A549 (cell line): ENCODE data around the gene RAI14. TPM values are rescaled to one million over a fixed set of nuclear protein-coding genes. Genes with fewer than 3 reads are reported as not detected.

ENCODE experiments used
- ATAC-seq, 2 experiments: fragments of 200-7000 bp in 1 of 2; fragments of >200 bp in 1 of 2; cut with Nextera tagmentation in 1 of 2; cut with Tn5 transposase in 1 of 2; 3 replicates each; pipeline versions ENCODE4 v1.8.0 to v1.9.1; 2018 to 2020; ENCODE audit warnings: mild to moderate bottlenecking in 1 of 2, moderate library complexity in 1 of 2
- CTCF ChIA-PET: fragments of 300-600 bp; sonication (Branson Sonifier 250); formaldehyde crosslinking; extraction: SDS; loops from one replicate; lab custom pipeline; 2021; ENCODE audit warnings: antibody characterized with exemption, inconsistent platforms; lab: Yijun Ruan, JAX
- POLR2A ChIA-PET: fragments of 350-600 bp; formaldehyde crosslinking; extraction: SDS; loops from one replicate; lab custom pipeline; 2021; ENCODE audit warnings: antibody characterized with exemption, inconsistent platforms; lab: Yijun Ruan, JAX
- DNase-seq, 2 experiments: peaks; one replicate each; pipeline versions ENCODE4 v3.0.0 to v3.0.0-alpha.2; 2011 to 2016; ENCODE audit warnings: low read depth in 1 of 2, low spot score in 1 of 2
- FAIRE-seq: peaks from 2 replicates; lab custom pipeline; 2011; peaks lifted over from hg19 to GRCh38; lab: Jason Lieb, UNC
- H3K27ac ChIP-seq, 2 experiments: fragments of >200 bp; sonication (Bioruptor Twin); formaldehyde crosslinking; 3 replicates each; pipeline ENCODE4 v1.5.1; 2016 to 2017
- H3K4me1 ChIP-seq: fragments of >200 bp; sonication (Bioruptor Twin); formaldehyde crosslinking; 3 replicates; pipeline ENCODE4 v1.6.1; 2016
- H3K4me2 ChIP-seq: fragments of >200 bp; sonication (Bioruptor Twin); formaldehyde crosslinking; 3 replicates; pipeline ENCODE4 v1.6.1; 2016
- H3K4me3 ChIP-seq: fragments of >200 bp; sonication (Bioruptor Twin); formaldehyde crosslinking; 3 replicates; pipeline ENCODE4 v1.5.1; 2016
- H3K9me3 ChIP-seq: fragments of >200 bp; sonication (Bioruptor Twin); formaldehyde crosslinking; 3 replicates; pipeline ENCODE4 v1.6.1; 2016
- BHLHE40 ChIP-seq: IDR thresholded peaks from 2 replicates; pipeline ENCODE4 v1.6.1; 2012; ENCODE audit warnings: low read depth, low read length, inconsistent platforms
- ESRRA ChIP-seq: fragments of 150-350 bp; IDR thresholded peaks from 2 replicates; pipeline ENCODE4 v1.6.1; 2014; ENCODE audit warnings: mild to moderate bottlenecking, low read length, borderline replicate concordance
- FOSB ChIP-seq: fragments of 250-450 bp; sonication (Bioruptor Pico); IDR thresholded peaks from 2 replicates; pipeline ENCODE4 v1.5.0; 2020; ENCODE audit warnings: mild to moderate bottlenecking, moderate library complexity
- FOXS1 ChIP-seq: fragments of 250-450 bp; sonication (Bioruptor Pico); IDR thresholded peaks from 2 replicates; pipeline ENCODE4 v1.5.0; 2020; ENCODE audit warnings: mild to moderate bottlenecking, moderate library complexity
- GATA3 ChIP-seq: IDR thresholded peaks from 2 replicates; pipeline ENCODE4 v1.6.1; 2012; ENCODE audit warnings: borderline replicate concordance
- HES2 ChIP-seq: fragments of >200 bp; sonication (Bioruptor Twin); formaldehyde crosslinking; IDR thresholded peaks from 2 replicates; pipeline ENCODE4 v1.6.1; 2016
- HOXA7 ChIP-seq: fragments of 250-450 bp; sonication (Bioruptor Pico); IDR thresholded peaks from 2 replicates; pipeline ENCODE4 v1.5.0; 2020; ENCODE audit warnings: mild to moderate bottlenecking, moderate library complexity
- HOXB13 ChIP-seq: fragments of 250-450 bp; sonication (Bioruptor Pico); IDR thresholded peaks from 2 replicates; pipeline ENCODE4 v1.5.0; 2020; ENCODE audit warnings: low read depth, mild to moderate bottlenecking, moderate library complexity
- JUN ChIP-seq, 2 experiments: fragments of >200 bp; sonication (Bioruptor Twin); formaldehyde crosslinking; IDR thresholded peaks; 2 replicates in 1 of 2; 3 replicates in 1 of 2; pipeline ENCODE4 v1.6.1; 2016 to 2017
- KDM1A ChIP-seq: fragments of 200-600 bp; sonication (generic); IDR thresholded peaks from 2 replicates; pipeline ENCODE4 v1.6.1; 2016; ENCODE audit warnings: low read depth, mild to moderate bottlenecking
- MAZ ChIP-seq: fragments of 150-350 bp; IDR thresholded peaks from 2 replicates; pipeline ENCODE4 v1.6.1; 2014; ENCODE audit warnings: antibody characterized with exemption, low read depth, low read length, borderline replicate concordance
- MYC ChIP-seq: IDR thresholded peaks from 2 replicates; pipeline ENCODE4 v1.6.1; 2012; ENCODE audit warnings: mild to moderate bottlenecking, inconsistent platforms, low read length, improper control_type of control experiment, borderline replicate concordance
- NFE2L2 ChIP-seq: fragments of 150-350 bp; conservative IDR thresholded peaks from 2 replicates; pipeline ENCODE4 v1.6.1; 2014; ENCODE audit warnings: low read length
- NR3C1 ChIP-seq: fragments of >200 bp; sonication (Bioruptor Twin); formaldehyde crosslinking; IDR thresholded peaks from 3 replicates; pipeline ENCODE4 v1.6.1; 2017
- PBX3 ChIP-seq: IDR thresholded peaks from 2 replicates; pipeline ENCODE4 v1.6.1; 2012
- PHF8 ChIP-seq: fragments of 200-600 bp; sonication (generic); IDR thresholded peaks from 2 replicates; pipeline ENCODE4 v1.6.1; 2016; ENCODE audit warnings: low read depth, mild to moderate bottlenecking, antibody characterized with exemption, moderate library complexity, borderline replicate concordance
- POLR2AphosphoS2 ChIP-seq: conservative IDR thresholded peaks from 2 replicates; pipeline ENCODE4 v1.6.1; 2012; ENCODE audit warnings: low read length, improper control_type of control experiment, inconsistent platforms
- RAD21 ChIP-seq, 2 experiments: fragments of >200 bp in 1 of 2; sonication (Bioruptor Twin) in 1 of 2; formaldehyde crosslinking in 1 of 2; IDR thresholded peaks in 1 of 2; conservative IDR thresholded peaks in 1 of 2; 2 replicates in 1 of 2; 3 replicates in 1 of 2; pipeline ENCODE4 v1.6.1; 2012 to 2018; ENCODE audit warnings: inconsistent platforms in 1 of 2
- RARB ChIP-seq: fragments of 250-450 bp; sonication (Bioruptor Pico); IDR thresholded peaks from 2 replicates; pipeline ENCODE4 v1.8.0; 2021; ENCODE audit warnings: mild to moderate bottlenecking, moderate library complexity
- RFX5 ChIP-seq: fragments of 450-650 bp; IDR thresholded peaks from 2 replicates; pipeline ENCODE4 v1.7.1; 2014; ENCODE audit warnings: antibody characterized with exemption, mild to moderate bottlenecking, moderate library complexity
- SREBF2 ChIP-seq: fragments of 450-650 bp; IDR thresholded peaks from 2 replicates; pipeline ENCODE4 v1.6.1; 2014; ENCODE audit warnings: mild to moderate bottlenecking, moderate library complexity
- TFCP2L1 ChIP-seq: fragments of 250-450 bp; sonication (Bioruptor Pico); IDR thresholded peaks from 2 replicates; pipeline ENCODE4 v1.5.0; 2021; ENCODE audit warnings: mild to moderate bottlenecking
- TP53 ChIP-seq: fragments of 250-450 bp; sonication (Bioruptor Pico); IDR thresholded peaks from 2 replicates; pipeline ENCODE4 v1.5.0; 2021; ENCODE audit warnings: mild to moderate bottlenecking, moderate library complexity
- USF2 ChIP-seq: fragments of 450-650 bp; IDR thresholded peaks from 2 replicates; pipeline ENCODE4 v1.6.1; 2014; ENCODE audit warnings: antibody characterized with exemption
- ZNF302 ChIP-seq: fragments of 250-450 bp; sonication (Bioruptor Pico); IDR thresholded peaks from 2 replicates; pipeline ENCODE4 v1.9.0; 2021; ENCODE audit warnings: inconsistent platforms, mild to moderate bottlenecking, moderate library complexity
- ZSCAN20 ChIP-seq: fragments of 250-450 bp; sonication (Bioruptor Pico); IDR thresholded peaks from 2 replicates; pipeline ENCODE4 v1.8.0; 2022; ENCODE audit warnings: mild to moderate bottlenecking, moderate library complexity
- WGBS: methylation state at CpG from one replicate; pipeline ENCODE4 v1.1.6; 2017; ENCODE audit errors: missing lambda C conversion rate; 5-methylcytosine and 5-hydroxymethylcytosine counted together
- polyA plus RNA-seq, 4 experiments: library from polyadenylated mRNA; depleted of rRNA in 3 of 4; stranded (reverse); fragments of >200 nt; fragmentation: RNase III in 1 of 4; extraction: RNeasy Plus Mini Kit Qiagen cat#74134 plus additional on column Dnase treatment in 1 of 4; gene quantifications; 2 replicates in 3 of 4; 3 replicates in 1 of 4; pipeline ENCODE4 v1.2.3, GENCODE V29; 2011 to 2017

Gene RAI14
- polyA plus RNA-seq, 2 of the 4 experiments (the other 2 are of a cell fraction), result 71.9 to 97.7 TPM

DNA sequence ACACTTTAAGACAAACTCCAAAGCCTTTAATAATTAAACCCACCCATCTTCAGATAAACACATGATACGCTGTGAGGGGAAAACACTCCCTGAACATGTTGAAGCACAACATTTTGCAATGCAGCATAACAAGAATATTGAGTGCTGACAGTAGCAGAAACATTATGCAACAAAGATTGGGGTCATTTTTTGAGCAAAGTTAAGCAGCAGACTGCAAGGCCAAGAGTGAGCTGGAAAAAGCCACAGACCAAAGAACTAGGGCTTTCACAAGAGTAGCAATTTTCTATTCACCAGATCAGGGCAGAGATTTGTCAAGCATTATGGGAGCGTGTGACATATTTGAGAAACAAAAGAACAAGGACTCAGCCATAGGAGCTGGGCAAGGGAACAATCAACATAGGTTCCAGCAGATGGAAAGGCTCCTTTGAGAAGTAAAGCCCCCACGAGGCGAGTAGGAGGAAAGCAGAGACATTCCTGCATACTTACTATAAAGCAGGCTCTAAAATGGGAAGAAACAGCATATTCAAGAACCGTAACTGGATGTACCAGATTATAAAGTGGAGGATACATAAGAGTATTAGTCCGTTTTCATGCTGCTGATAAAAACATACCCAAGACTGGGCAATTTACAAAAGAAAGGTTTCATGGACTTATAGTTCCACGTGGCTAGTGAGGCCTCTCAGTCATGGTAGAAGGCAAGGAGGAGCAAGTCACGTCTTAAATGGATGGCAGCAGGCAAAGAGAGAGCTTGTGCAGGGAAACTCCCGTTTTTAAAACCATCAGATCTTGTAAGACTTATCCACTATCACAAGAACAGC lies 178.1 kb downstream of the RAI14 start (continued):
- TF ChIP-seq USF2, result no peak

GRCh38 chr5:34834794-34835089 lies 178.6 kb downstream of the RAI14 start:
- no peak overlapping the region for H3K4me3 ChIP-seq
- ChIA-PET POLR2A (no interaction called here), CTCF (interaction anchor here (1.0 to 2.7 kb wide), 4 partner anchors 12 to 360 kb away, joined by 3 to 8 read pairs (median 6); no protein-coding TSS in a partner anchor)
- ATAC-seq, result no peak
- H3K4me1 ChIP-seq, result no peaks in the 10 kb centered on the region
- no peak for FAIRE-seq
- no peaks in the 10 kb centered on the region for H3K9me3 ChIP-seq
- no peak for DNase-seq
- TF ChIP-seq POLR2AphosphoS2 (no peak), HES2 (no peak), PHF8 (no peak), RAD21 (conservative IDR thresholded peaks at IDR 0.05 in 1 of 2, IDR thresholded peaks at IDR 0.05 in 1 of 2) (no peak), RARB (no peak), KDM1A (no peak), MYC (no peak), BHLHE40 (no peak), GATA3 (no peak), ZSCAN20 (CRISPR knock-in tag) (no peak), PBX3 (no peak), MAZ (no peak), ZNF302 (CRISPR knock-in tag) (no peak)
- H3K27ac ChIP-seq, result no peak overlapping the region
- WGBS, result 90% methylated on average over 1 of the region's 1 CpG
- H3K4me2 ChIP-seq, result no peak overlapping the region

- Histone ChIP-seq H3K4me3 (no peak overlapping the region), H3K4me1 (no peaks in the 10 kb centered on the region), H3K9me3 (no peaks in the 10 kb centered on the region), H3K27ac (no peak overlapping the region), H3K4me2 (no peak overlapping the region)
- TF ChIP-seq FOSB (no peak), RAD21 (conservative IDR thresholded peaks at IDR 0.05 in 1 of 2, IDR thresholded peaks at IDR 0.05 in 1 of 2) (no peak), RFX5 (no peak), JUN (IDR thresholded peaks at IDR 0.05) (no peak), HOXB13 (CRISPR knock-in tag) (no peak), HOXA7 (CRISPR knock-in tag) (no peak), ESRRA (no peak), SREBF2 (no peak), NFE2L2 (no peak), BHLHE40 (no peak), TFCP2L1 (CRISPR knock-in tag) (no peak), KDM1A (no peak), FOXS1 (no peak), NR3C1 (no peak), TP53 (CRISPR knock-in tag) (no peak)
- DNase-seq (no peak), FAIRE-seq (no peak), ATAC-seq (no peak)
- ChIA-PET POLR2A (no interaction called here), CTCF (interaction anchor here (2.0 to 2.7 kb wide), 2 partner anchors 63 to 349 kb away, joined by 5 to 8 read pairs; no protein-coding TSS in a partner anchor)
- 81% methylated on average over 3 of the region's 3 CpGs for WGBS
Observed at GRCh38 chr5:34835664-34836063, 179.5 kb downstream of the RAI14 start.
